ENCODE data around the gene PPP1CA.

The PPP1CA gene

GRCh38 chr11:67417425-67417824 is 15.8 kb upstream of the PPP1CA start:
- no peak for TF ChIP-seq REST (IDR thresholded peaks at IDR 0.05; ENCODE audit: insufficient read depth in 1 of 2, low read depth in 2 of 2, low read length in 2 of 2)
- no peak for TF ChIP-seq SIN3A (IDR thresholded peaks at IDR 0.05; ENCODE audit: borderline replicate concordance, insufficient read depth, low read length)
- TF ChIP-seq POLR2AphosphoS5 (IDR thresholded peaks at IDR 0.05; ENCODE audit: low read depth, low read length) = no peak
- no peak for TF ChIP-seq TAF1 (IDR thresholded peaks at IDR 0.05; ENCODE audit: borderline replicate concordance, insufficient read depth, low read length)
- TF ChIP-seq FOXP2 (optimal IDR thresholded peaks at IDR 0.05; ENCODE audit: borderline replicate concordance, extremely low read depth, extremely low read length, insufficient read depth) = no peak

GRCh38 chr11:67416416-67417335 is 15.0 kb upstream of the PPP1CA start:
- TF ChIP-seq FOXP2 (optimal IDR thresholded peaks at IDR 0.05; ENCODE audit: borderline replicate concordance, extremely low read depth, extremely low read length, insufficient read depth) (peak; percentile 24), REST (IDR thresholded peaks at IDR 0.05; ENCODE audit: insufficient read depth in 1 of 2, low read depth in 2 of 2, low read length in 2 of 2) (no peak), POLR2AphosphoS5 (IDR thresholded peaks at IDR 0.05; ENCODE audit: low read depth, low read length) (no peak), TAF1 (IDR thresholded peaks at IDR 0.05; ENCODE audit: borderline replicate concordance, insufficient read depth, low read length) (no peak), SIN3A (IDR thresholded peaks at IDR 0.05; ENCODE audit: borderline replicate concordance, insufficient read depth, low read length) (no peak)

GRCh38 chr11:67415501-67416304 is 14.0 kb upstream of the PPP1CA start, which contains the start of gene CARNS1:
Gene CARNS1 (plus strand): TSS chr11:67415678. CDS start chr11:67416200, 522 bp downstream.
- TF ChIP-seq FOXP2 (optimal IDR thresholded peaks at IDR 0.05; ENCODE audit: borderline replicate concordance, extremely low read depth, extremely low read length, insufficient read depth) (no peak), POLR2AphosphoS5 (IDR thresholded peaks at IDR 0.05; ENCODE audit: low read depth, low read length) (no peak), SIN3A (IDR thresholded peaks at IDR 0.05; ENCODE audit: borderline replicate concordance, insufficient read depth, low read length) (no peak), TAF1 (IDR thresholded peaks at IDR 0.05; ENCODE audit: borderline replicate concordance, insufficient read depth, low read length) (no peak)

- TF ChIP-seq TAF1 (IDR thresholded peaks at IDR 0.05; ENCODE audit: borderline replicate concordance, insufficient read depth, low read length) (no peak), SIN3A (IDR thresholded peaks at IDR 0.05; ENCODE audit: borderline replicate concordance, insufficient read depth, low read length) (no peak), FOXP2 (optimal IDR thresholded peaks at IDR 0.05; ENCODE audit: borderline replicate concordance, extremely low read depth, extremely low read length, insufficient read depth) (no peak), REST (IDR thresholded peaks at IDR 0.05; ENCODE audit: insufficient read depth in 1 of 2, low read depth in 2 of 2, low read length in 2 of 2) (no peak), POLR2AphosphoS5 (IDR thresholded peaks at IDR 0.05; ENCODE audit: low read depth, low read length) (no peak)
Observed at GRCh38 chr11:67413266-67413849, 11.7 kb upstream of the PPP1CA start.

Measured in PFSK-1 (cell line).